Measurements from ENCODE around the gene GNAI1.

Gene GNAI1

GRCh38 chr7:80260606-80261005 lies 126.0 kb downstream of the GNAI1 start:
- TF ChIP-seq CTCF (IDR thresholded peaks at IDR 0.05; ENCODE audit: control insufficient read depth, extremely low read depth, insufficient read depth): no peak
- no peak overlapping the region for H3K4me3 ChIP-seq (ENCODE audit: low read depth, low read length)

GRCh38 chr7:80263333-80263732 lies 128.7 kb downstream of the GNAI1 start:
- no peak for TF ChIP-seq CTCF (IDR thresholded peaks at IDR 0.05; ENCODE audit: control insufficient read depth, extremely low read depth, insufficient read depth)
- H3K4me3 ChIP-seq (ENCODE audit: low read depth, low read length): no peak overlapping the region
- no peak for DNase-seq (ENCODE audit: low read depth)

More at GRCh38 chr7:80260606-80261005, 126.0 kb downstream of the GNAI1 start:
- DNase-seq (ENCODE audit: low read depth): no peak

- H3K4me3 ChIP-seq (ENCODE audit: low read depth, low read length): no peak overlapping the region
- DNase-seq (ENCODE audit: low read depth): no peak
- TF ChIP-seq CTCF (IDR thresholded peaks at IDR 0.05; ENCODE audit: control insufficient read depth, extremely low read depth, insufficient read depth): no peak
Observed at GRCh38 chr7:80263821-80264220, 129.2 kb downstream of the GNAI1 start.

- TF ChIP-seq CTCF (IDR thresholded peaks at IDR 0.05; ENCODE audit: control insufficient read depth, extremely low read depth, insufficient read depth): no peak
- no peak for DNase-seq (ENCODE audit: low read depth)
- no peak overlapping the region for H3K4me3 ChIP-seq (ENCODE audit: low read depth, low read length)
Observed at GRCh38 chr7:80264769-80265495, 130.3 kb downstream of the GNAI1 start.

GRCh38 chr7:80272560-80273239 lies 138.1 kb downstream of the GNAI1 start:
- no peak for TF ChIP-seq CTCF (IDR thresholded peaks at IDR 0.05; ENCODE audit: control insufficient read depth, extremely low read depth, insufficient read depth)
- no peak for DNase-seq (ENCODE audit: low read depth)
- H3K4me3 ChIP-seq (ENCODE audit: low read depth, low read length): no peak overlapping the region

GRCh38 chr7:80273327-80273726 lies 138.7 kb downstream of the GNAI1 start:
- no peak for TF ChIP-seq CTCF (IDR thresholded peaks at IDR 0.05; ENCODE audit: control insufficient read depth, extremely low read depth, insufficient read depth)
- H3K4me3 ChIP-seq (ENCODE audit: low read depth, low read length): no peak overlapping the region
- DNase-seq (ENCODE audit: low read depth): no peak

Data from LNCaP clone FGC (cell line).